Naive thymus-derived CD8-positive, alpha-beta T cell (primary cell): ENCODE results near the gene SLC39A11. TPM values are rescaled to one million over a fixed set of nuclear protein-coding genes. Genes with fewer than 3 reads are reported as not detected.

ENCODE experiments used
- ATAC-seq, 2 donors: fragments of 150-1000 bp; cut with Tn5 transposase in 1 of 2; sonication (Bioruptor Pico), chemical (Tn5 transposase) in 1 of 2; 1 replicate in 1 of 2; 2 replicates in 1 of 2; pipeline ENCODE4 v1.10.0; 2021; ENCODE audit warnings: mild to moderate bottlenecking in 2 of 2, moderate library complexity in 2 of 2
- POLR2A ChIA-PET: fragments of 350-600 bp; sonication (Branson Sonifier 250); formaldehyde crosslinking; loops from one replicate; lab custom pipeline; 2021; ENCODE audit warnings: antibody characterized with exemption; lab: Charles Lee
- DNase-seq, 10 donors: peaks; one replicate each; pipeline versions ENCODE4 v3.0.0 to v3.0.0-alpha.2; 2020 to 2022
- H3K27ac Mint-ChIP-seq, 10 donors: one replicate each; pipeline ENCODE4 v1.8.0; 2020 to 2022; ENCODE audit warnings: mild to moderate bottlenecking in 10 of 10, mixed read lengths in 10 of 10, moderate library complexity in 4 of 10, inconsistent platforms in 1 of 10
- H3K27me3 Mint-ChIP-seq, 5 donors: one replicate each; pipeline ENCODE4 v1.8.0; 2021 to 2022; ENCODE audit warnings: mixed read lengths in 5 of 5
- H3K36me3 Mint-ChIP-seq, 3 donors: one replicate each; pipeline ENCODE4 v1.8.0; 2020 to 2022; ENCODE audit warnings: mixed read lengths in 3 of 3, mild to moderate bottlenecking in 2 of 3, inconsistent platforms in 1 of 3
- H3K4me1 Mint-ChIP-seq, 4 donors: one replicate each; pipeline ENCODE4 v1.8.0; 2021 to 2022; ENCODE audit warnings: mixed read lengths in 4 of 4
- H3K4me3 Mint-ChIP-seq, 10 donors: one replicate each; pipeline ENCODE4 v1.8.0; 2020 to 2022; ENCODE audit warnings: mild to moderate bottlenecking in 10 of 10, mixed read lengths in 10 of 10, moderate library complexity in 6 of 10, inconsistent platforms in 1 of 10
- H3K9me3 Mint-ChIP-seq, 9 donors: one replicate each; pipeline ENCODE4 v1.8.0; 2020 to 2022; ENCODE audit warnings: mixed read lengths in 9 of 9, mild to moderate bottlenecking in 3 of 9, inconsistent platforms in 1 of 9, moderate library complexity in 1 of 9
- polyA plus RNA-seq, 3 donors: library from polyadenylated mRNA; unstranded; fragments of 300-500 nt; fragmentation: Illumina TruSeq; gene quantifications; one replicate each; pipeline ENCODE4 v1.2.3, GENCODE V29; 2021
- total RNA-seq, 8 experiments: library from RNA in 2 of 8; stranded (reverse) in 2 of 8; gene quantifications; one replicate each; pipeline ENCODE4 v1.2.3 and lab custom pipeline; 2021 to 2026

The SLC39A11 gene
- total and polyA plus RNA-seq, 5 experiments from 2014 or later = 6.2 to 14.4 (median 10.3) TPM

DNA sequence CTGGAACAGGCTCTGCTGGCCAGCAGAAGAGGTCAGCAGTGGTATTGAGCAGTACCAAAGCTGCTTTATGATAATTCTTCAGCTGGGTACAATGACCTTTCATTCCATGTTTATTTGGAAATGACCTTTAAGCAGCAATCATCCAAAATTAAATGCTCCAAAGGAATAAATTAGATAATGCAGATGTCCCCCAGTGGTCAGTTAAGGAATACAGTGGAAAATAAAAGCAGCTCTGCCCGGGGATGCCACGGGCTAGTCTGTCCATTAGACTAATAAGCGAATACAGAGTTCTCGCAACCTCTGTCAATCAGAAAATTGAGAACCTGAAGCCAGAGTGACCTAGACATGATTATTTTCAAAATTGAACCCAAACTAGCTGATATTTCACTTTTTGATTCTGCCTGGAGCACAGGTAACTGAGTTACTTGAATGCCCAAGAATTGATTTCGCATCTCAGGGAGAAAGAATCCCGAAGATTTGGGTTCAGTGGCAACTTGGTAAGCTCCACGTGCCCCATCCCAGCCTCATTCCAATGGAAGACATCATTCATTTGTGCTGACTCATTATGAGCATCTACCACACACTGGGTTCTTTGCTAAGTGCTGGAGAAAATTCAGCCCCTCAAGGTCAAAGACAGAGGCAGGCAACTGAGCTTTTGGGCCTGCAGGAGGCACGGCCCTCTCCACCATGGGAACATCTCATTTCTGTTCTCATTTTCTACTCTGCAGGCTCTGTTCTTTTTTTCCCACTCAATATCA, 34.4 kb upstream of the SLC39A11 start:
- POLR2A ChIA-PET = no interaction called here
- no peak for DNase-seq
- Mint-ChIP-seq H3K27me3 (peaks cover 0 to 3% (median 0%) of the 10 kb centered on the region in 5 donors), H3K4me3 (no peak overlapping the region), H3K4me1 (peaks cover 0 to 1% (median 0%) of the 10 kb centered on the region in 4 donors), H3K9me3 (no peaks in the 10 kb centered on the region), H3K36me3 (no peaks in the 10 kb centered on the region), H3K27ac (no peak overlapping the region)
- ATAC-seq = no peak

DNA sequence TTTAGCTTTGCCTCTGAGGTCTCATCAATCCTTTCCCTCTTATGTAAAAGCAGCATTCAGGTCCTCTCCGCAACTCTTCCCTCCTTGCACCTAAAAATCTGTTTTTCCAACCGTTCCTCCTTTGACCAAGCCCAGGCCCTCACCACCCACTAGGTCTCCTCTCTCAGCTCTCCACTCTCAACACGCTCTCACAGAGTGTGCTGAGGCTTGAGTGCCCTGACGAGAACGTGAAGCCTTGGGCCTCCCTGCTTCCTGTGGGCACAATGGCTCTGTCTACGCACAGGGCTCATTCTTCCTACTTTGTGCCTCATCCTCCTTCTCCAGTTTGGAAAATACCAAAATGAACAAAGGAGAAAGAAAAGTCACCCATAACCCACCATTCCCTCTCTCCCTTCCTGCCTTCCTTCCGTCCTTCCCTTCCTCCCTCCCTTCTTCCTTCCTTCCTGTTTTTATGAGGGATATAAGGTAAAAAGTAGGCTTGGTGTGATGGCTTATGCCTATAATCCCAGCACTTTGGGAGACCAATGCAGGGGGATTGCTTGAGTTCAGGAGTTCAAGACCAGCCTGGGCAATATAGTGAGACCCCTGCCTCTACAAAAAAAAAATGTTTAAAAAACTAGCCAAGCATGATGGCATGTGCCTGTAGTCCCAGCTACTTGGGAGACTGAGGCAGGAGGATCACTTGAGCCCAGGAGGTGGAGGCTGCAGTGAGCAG, 31.3 kb upstream of the SLC39A11 start:
- H3K4me1 Mint-ChIP-seq = no peaks in the 10 kb centered on the region
- POLR2A ChIA-PET = no interaction called here
- ATAC-seq (no peak), DNase-seq (no peak)
- no peaks in the 10 kb centered on the region for H3K36me3 Mint-ChIP-seq
- no peak overlapping the region for H3K27ac Mint-ChIP-seq
- no peaks in the 10 kb centered on the region for H3K9me3 Mint-ChIP-seq
- no peak overlapping the region for H3K4me3 Mint-ChIP-seq
- peaks cover 0 to 2% (median 0%) of the 10 kb centered on the region in 5 donors for H3K27me3 Mint-ChIP-seq

DNA sequence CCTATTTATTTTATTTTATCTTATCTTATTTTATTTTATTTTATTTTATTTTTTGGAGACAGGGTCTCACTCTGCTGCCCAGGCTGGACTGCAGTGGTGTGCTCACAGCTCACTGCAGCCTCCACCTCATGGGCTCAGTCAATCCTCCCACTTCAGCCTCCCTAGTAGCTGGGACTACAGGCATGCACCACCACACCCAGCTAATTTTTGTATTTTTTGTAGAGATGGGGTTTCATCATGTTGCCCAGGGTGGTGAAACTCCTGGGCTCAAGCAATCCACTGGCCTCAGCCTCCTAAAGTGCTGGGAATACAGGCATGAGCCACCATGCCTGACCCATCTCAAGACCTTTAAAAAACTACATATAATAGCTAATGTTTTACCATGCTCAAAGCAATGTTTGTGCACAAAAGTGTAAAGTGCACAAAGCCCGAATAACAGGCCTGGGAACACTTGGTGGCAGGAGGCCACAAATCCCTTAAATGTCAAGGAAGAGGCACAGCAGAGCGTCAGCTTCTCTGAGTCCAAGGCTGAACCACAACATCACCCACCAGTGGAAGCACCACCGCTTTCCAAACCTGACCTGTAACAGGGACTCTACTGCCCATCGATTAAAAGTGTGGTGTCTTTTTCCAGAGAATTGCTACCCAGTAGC, 30.6 kb upstream of the SLC39A11 start:
- Mint-ChIP-seq H3K27ac (no peak overlapping the region), H3K27me3 (peaks cover 0 to 1% (median 0%) of the 10 kb centered on the region in 5 donors), H3K4me3 (no peak overlapping the region), H3K4me1 (no peaks in the 10 kb centered on the region), H3K36me3 (no peaks in the 10 kb centered on the region), H3K9me3 (no peaks in the 10 kb centered on the region)
- no peak for DNase-seq
- POLR2A ChIA-PET = no interaction called here
- ATAC-seq = no peak

DNA sequence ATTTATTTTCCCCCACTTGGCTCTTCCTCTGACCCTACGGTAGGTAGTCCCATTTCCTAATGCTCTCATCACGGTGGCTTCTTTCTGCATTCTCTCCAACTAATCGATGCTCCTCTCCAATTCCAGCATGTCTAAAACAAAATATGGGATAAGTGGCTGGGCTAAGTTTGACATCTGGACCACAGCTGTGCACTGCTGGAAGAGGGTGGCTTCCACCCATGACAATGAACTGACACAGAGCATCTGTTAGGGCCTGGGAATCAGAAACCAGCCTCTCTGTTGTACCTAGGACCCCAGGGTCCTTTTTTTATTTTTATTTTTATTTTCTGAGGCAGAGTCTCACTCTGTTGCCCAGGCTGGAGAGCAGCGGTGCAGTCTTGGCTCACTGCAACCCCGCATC, 29.0 kb upstream of the SLC39A11 start:
- Mint-ChIP-seq H3K36me3 (no peaks in the 10 kb centered on the region), H3K9me3 (no peaks in the 10 kb centered on the region), H3K4me1 (no peaks in the 10 kb centered on the region), H3K27ac (no peak overlapping the region), H3K4me3 (no peak overlapping the region), H3K27me3 (peaks cover 0 to 1% (median 0%) of the 10 kb centered on the region in 5 donors)
- POLR2A ChIA-PET = no interaction called here
- DNase-seq = no peak
- no peak for ATAC-seq

DNA sequence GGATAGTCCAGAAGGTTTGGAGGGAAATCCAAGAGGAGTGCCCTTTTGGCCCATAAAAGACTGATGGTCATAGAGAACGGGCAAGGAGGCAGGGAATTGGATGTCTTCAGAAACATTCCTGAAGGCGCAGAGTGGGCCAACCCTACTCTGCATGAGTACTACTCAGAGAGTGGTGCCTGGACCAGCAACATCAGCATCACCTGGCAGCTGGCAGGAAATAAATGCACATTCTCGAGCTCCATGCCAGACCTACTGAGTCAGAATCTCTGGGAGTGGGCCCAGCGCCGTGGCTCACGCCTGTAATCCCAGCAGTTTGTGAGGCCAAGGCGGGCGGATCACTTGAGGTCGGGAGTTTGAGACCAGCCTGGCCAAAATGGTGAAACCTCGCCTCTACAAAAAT, 27.1 kb upstream of the SLC39A11 start:
- Mint-ChIP-seq H3K4me1 (no peaks in the 10 kb centered on the region), H3K9me3 (no peaks in the 10 kb centered on the region), H3K27me3 (peaks cover 0 to 4% (median 0%) of the 10 kb centered on the region in 5 donors), H3K27ac (peak overlapping the region in 1 of 10 donors; percentile 54), H3K4me3 (no peak overlapping the region), H3K36me3 (no peaks in the 10 kb centered on the region)
- ATAC-seq (no peak), DNase-seq (no peak)
- POLR2A ChIA-PET = no interaction called here

DNA sequence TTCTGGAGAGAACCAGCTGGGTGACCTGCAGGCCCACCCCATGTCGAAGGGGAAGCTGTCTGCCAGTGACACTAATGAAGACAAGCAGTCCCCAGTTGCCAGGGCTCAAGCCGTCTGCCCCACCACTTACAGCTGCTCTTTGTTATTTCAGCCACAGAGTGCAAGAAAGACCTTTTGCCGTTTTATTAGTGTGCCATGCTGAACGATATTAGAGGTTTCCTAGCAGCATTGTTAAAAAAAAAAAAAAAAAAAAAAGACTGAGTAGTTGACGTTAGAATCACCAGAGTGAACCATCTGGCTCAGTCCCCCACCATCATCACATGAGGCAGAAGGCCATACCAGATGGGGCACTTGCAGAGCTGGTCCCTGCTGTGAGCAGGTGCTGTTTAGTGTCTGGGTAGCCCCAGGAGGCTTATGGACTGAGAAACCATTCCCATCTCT, 26.5 kb upstream of the SLC39A11 start:
- Mint-ChIP-seq H3K4me1 (no peaks in the 10 kb centered on the region), H3K27ac (peak overlapping the region in 1 of 10 donors; percentile 13), H3K4me3 (no peak overlapping the region), H3K36me3 (no peaks in the 10 kb centered on the region), H3K9me3 (no peaks in the 10 kb centered on the region), H3K27me3 (peaks cover 0 to 4% (median 0%) of the 10 kb centered on the region in 5 donors)
- POLR2A ChIA-PET = no interaction called here
- ATAC-seq (no peak), DNase-seq (no peak)

DNA sequence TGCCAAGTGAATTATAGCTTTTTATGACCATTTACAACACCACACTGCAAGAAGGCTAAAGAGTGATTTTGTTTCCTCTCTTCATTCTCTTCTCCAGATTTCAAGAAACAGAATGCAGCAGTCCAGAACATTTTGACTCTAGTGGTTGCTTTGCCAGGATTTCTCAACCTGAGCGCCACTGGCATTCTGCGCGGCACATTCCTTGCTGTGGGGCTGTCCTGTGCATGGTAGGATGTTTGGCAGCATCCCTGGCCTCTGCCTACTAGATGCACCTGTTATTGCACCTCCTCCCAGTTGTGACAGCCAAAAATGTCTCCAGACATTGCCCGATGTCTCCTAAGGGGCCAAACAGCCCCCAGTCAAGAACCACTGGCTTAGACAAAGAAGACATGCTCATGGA, 25.7 kb upstream of the SLC39A11 start:
- DNase-seq (no peak), ATAC-seq (no peak)
- POLR2A ChIA-PET = interaction anchor here (0.6 kb wide), 1 partner anchor 11 kb away, joined by 7 read pairs; no protein-coding TSS in a partner anchor
- no peak overlapping the region for H3K4me3 Mint-ChIP-seq
- peaks cover 0 to 4% (median 0%) of the 10 kb centered on the region in 5 donors for H3K27me3 Mint-ChIP-seq
- H3K27ac Mint-ChIP-seq = no peak overlapping the region
- H3K36me3 Mint-ChIP-seq = no peaks in the 10 kb centered on the region
- H3K9me3 Mint-ChIP-seq = no peaks in the 10 kb centered on the region
- H3K4me1 Mint-ChIP-seq = no peaks in the 10 kb centered on the region

DNA sequence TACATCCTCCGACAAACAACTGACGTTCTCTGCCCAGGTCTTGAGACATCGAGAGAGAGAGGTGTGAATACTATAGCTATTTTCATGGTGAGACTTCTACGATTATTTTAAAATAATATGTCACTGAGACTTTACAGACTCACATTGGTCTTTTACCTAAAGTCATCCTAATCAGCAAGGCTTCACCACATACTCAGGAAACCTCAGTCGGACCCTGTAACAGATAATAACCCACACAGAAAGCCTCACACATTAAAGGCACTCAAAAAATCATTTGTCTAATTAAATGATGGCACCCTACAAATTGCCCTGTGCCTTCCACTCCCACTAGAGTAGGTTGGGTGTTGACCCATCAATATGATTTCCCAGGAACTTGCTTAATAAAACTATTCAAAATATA, 19.8 kb upstream of the SLC39A11 start:
- Mint-ChIP-seq H3K27ac (no peak overlapping the region), H3K27me3 (peaks cover 0 to 3% (median 0%) of the 10 kb centered on the region in 5 donors), H3K4me3 (no peak overlapping the region), H3K9me3 (no peaks in the 10 kb centered on the region), H3K36me3 (no peaks in the 10 kb centered on the region), H3K4me1 (no peaks in the 10 kb centered on the region)
- no peak for ATAC-seq
- POLR2A ChIA-PET = no interaction called here
- no peak for DNase-seq

DNA sequence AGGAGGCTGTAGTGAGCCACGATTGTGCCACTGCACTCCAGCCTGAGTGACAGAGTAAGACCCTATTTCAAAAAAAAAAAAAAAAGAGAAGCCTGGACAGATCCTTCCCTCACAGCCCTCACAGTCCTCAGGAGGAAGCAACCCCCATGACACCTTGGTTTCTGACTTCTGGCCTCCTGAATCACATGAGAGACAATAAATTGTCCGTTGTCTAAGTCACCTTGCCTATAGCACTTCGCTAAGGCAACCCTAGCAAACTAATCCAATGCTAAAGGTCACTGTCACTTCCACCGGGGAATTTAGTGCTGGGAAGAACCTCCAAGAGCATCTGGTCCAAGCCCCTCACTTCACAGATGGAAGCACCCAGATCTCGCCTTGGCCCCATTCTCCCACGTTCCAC, 18.9 kb upstream of the SLC39A11 start:
- Mint-ChIP-seq H3K36me3 (no peaks in the 10 kb centered on the region), H3K4me1 (no peaks in the 10 kb centered on the region), H3K4me3 (no peak overlapping the region), H3K27me3 (peaks cover 0 to 3% (median 0%) of the 10 kb centered on the region in 5 donors), H3K27ac (no peak overlapping the region), H3K9me3 (no peaks in the 10 kb centered on the region)
- no peak for DNase-seq
- no peak for ATAC-seq
- POLR2A ChIA-PET = no interaction called here

DNA sequence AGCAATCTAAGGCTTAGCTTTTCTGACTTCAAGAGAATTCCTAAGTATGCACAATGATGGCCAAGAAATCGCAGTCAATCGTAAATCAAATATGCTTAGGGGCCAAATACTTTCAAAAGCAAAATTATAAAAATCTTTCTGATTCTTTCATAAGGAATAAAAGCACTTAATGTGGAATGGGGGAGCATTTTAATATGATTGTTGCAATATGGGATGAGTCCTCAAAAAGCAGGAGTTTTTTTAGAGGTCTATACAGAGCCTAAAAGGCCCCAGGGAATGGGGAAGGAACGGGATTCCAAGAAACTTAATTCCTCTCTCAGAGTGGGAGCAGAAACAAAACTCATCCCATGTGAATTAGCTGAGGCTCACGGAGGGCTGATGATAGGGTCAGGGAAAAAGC, 14.7 kb upstream of the SLC39A11 start:
- POLR2A ChIA-PET = interaction anchor here (0.6 kb wide), 1 partner anchor 11 kb away, joined by 7 read pairs; no protein-coding TSS in a partner anchor
- Mint-ChIP-seq H3K36me3 (peaks cover 0 to 4% (median 0%) of the 10 kb centered on the region in 3 donors), H3K9me3 (peaks cover 0 to 4% (median 0%) of the 10 kb centered on the region in 9 donors), H3K4me1 (no peaks in the 10 kb centered on the region), H3K27ac (no peak overlapping the region), H3K27me3 (peaks cover 0 to 9% (median 0%) of the 10 kb centered on the region in 5 donors), H3K4me3 (no peak overlapping the region)
- DNase-seq (no peak), ATAC-seq (no peak)

DNA sequence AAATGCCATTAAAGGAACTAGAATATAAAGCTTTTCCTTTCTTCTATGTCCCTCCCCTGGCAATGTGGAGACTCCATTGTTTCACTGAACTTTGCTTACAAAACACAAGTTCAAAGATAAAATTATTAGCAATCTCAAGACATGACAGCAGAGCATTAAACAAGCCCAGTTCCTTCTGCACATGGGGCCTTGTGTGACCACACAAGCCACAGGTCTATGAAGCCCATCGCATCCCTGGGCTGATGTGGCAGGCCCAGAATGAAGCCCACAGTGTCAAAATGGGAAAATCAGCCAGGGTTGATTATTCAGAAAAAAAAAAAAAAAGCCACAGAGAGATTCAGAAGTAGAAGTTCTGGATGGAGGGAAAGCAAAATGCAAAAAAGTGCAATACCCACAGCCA, 12.9 kb upstream of the SLC39A11 start:
- Mint-ChIP-seq H3K27me3 (peaks cover 0 to 14% (median 1%) of the 10 kb centered on the region in 5 donors), H3K27ac (no peak overlapping the region), H3K36me3 (peaks cover 0 to 4% (median 0%) of the 10 kb centered on the region in 3 donors), H3K4me3 (no peak overlapping the region), H3K9me3 (peaks cover 0 to 4% (median 0%) of the 10 kb centered on the region in 9 donors), H3K4me1 (no peaks in the 10 kb centered on the region)
- ATAC-seq = no peak
- POLR2A ChIA-PET = no interaction called here
- DNase-seq = no peak

DNA sequence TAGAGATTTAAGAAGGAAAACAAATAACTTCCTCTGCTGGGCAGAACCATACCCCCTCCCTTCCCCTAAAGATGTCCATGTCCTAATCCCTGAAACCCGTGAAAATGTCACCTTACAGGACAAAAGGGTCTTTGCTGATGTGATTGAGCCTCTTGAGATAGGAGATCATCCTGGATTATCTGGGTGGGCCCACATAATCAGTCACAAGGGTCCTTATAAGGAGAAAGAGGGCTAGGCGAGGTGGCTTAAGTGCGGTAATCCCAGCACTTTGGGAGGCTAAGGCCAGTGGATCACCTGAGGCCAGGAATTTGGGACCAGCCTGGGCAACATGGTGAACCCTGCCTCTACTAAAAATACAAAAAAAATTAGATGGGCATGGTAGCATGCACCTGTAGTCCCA, 12.0 kb upstream of the SLC39A11 start:
- H3K9me3 Mint-ChIP-seq = peaks cover 0 to 4% (median 0%) of the 10 kb centered on the region in 9 donors
- H3K4me3 Mint-ChIP-seq = no peak overlapping the region
- POLR2A ChIA-PET = no interaction called here
- H3K27me3 Mint-ChIP-seq = peaks cover 0 to 24% (median 2%) of the 10 kb centered on the region in 5 donors
- H3K36me3 Mint-ChIP-seq = peaks cover 0 to 4% (median 0%) of the 10 kb centered on the region in 3 donors
- ATAC-seq = no peak
- no peaks in the 10 kb centered on the region for H3K4me1 Mint-ChIP-seq
- DNase-seq = no peak
- peak overlapping the region in 1 of 10 donors; percentile 62 for H3K27ac Mint-ChIP-seq
